H54 (cell line): ENCODE measurements around the gene MAGI2.

Source experiments
- DNase-seq: peaks from one replicate; pipeline ENCODE4 v3.0.0; 2011; ENCODE audit warnings: low spot score, mixed read lengths; ENCODE audit not compliant: insufficient read length
- FAIRE-seq: peaks from 3 replicates; lab custom pipeline; 2011; peaks lifted over from hg19 to GRCh38; lab: Jason Lieb, UNC
- POLR2A ChIP-seq: IDR thresholded peaks from 2 replicates; pipeline ENCODE4 v1.6.1; 2011; ENCODE audit warnings: low read depth, mild to moderate bottlenecking, low read length

The MAGI2 gene

DNA sequence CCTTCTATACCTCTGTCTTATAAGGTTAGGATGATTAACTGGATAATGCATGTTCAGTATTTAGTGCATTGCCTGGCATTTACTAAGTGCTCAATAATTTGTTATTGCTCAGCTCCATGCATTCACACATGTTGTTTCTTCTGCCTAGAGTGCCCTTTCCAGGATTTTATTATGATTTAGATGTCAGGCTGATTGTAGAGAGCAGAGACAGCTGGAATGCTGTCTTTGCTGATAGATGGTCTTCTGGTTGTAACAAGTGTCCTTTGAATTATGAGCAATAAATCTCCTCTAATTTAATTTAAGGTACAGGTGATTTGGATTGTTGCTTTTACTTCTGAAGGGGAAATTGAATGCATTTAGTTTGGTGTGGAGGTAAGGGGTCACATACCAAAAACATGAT is 548.0 kb downstream of the MAGI2 start:
- DNase-seq (no peak), FAIRE-seq (no peak)
- no peak for TF ChIP-seq POLR2A

DNA sequence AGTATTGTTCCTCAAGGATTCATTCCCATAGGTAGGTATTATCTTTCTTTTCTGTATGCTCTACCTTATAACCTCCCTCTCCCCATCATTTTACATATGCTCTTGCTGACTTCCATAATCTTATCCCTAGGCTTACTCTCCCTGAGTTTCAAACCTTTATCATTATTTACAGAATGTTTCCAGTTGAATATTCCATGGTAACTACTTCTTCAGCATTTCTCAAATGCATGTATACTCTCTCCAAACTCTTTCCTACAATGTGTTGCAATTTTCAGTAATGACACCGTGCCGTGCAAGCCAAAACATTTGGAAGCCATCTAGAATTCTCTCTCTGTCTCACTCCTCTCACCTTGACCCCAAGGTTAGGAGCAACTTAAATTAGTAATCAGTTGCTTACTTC is 548.5 kb downstream of the MAGI2 start:
- no peak for DNase-seq
- no peak for TF ChIP-seq POLR2A
- FAIRE-seq = no peak

GRCh38 chr7:78901566-78901965 is 551.9 kb downstream of the MAGI2 start:
- DNase-seq (no peak), FAIRE-seq (no peak)
- no peak for TF ChIP-seq POLR2A

DNA sequence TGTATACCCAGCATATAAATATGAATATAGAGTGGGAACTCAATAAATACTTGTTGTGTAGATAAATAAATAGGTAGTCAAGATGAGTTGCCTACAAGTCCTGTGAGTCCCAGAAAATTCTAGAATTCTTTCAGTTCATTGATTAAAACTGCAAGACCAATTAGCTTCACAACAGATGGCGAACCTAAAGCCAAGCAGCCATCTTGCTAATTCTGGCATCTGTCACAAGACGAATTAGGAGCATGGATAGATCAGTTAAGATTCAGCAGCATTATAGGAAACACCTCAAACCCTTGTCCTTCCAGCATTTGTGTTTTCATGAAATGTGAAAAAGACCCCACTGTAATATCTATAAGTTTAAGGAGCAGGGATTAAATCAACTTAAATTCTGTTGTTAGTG is 552.7 kb downstream of the MAGI2 start:
- DNase-seq (no peak), FAIRE-seq (no peak)
- no peak for TF ChIP-seq POLR2A

DNA sequence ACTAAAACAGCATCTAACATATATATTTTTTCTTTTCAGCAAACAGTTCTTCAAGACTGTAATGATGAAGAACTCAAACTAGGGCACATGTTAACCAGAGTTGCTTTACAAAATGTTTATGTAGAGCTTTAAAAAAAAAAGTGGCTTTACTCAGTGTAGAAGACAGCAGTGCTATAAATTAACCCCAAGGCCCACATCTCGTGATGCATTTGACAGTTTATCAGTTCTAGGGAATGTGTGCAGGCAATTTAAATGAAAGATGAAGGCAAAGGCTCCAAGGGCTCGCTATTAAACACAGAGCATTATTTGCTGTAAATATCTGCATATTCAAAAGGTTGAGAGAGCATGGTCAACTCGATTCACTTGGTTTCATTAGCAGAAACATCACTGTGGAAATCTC is 558.1 kb downstream of the MAGI2 start:
- no peak for TF ChIP-seq POLR2A
- DNase-seq (no peak), FAIRE-seq (no peak)

GRCh38 chr7:78879206-78879605 is 574.3 kb downstream of the MAGI2 start:
- no peak for TF ChIP-seq POLR2A
- FAIRE-seq (no peak), DNase-seq (no peak)

DNA sequence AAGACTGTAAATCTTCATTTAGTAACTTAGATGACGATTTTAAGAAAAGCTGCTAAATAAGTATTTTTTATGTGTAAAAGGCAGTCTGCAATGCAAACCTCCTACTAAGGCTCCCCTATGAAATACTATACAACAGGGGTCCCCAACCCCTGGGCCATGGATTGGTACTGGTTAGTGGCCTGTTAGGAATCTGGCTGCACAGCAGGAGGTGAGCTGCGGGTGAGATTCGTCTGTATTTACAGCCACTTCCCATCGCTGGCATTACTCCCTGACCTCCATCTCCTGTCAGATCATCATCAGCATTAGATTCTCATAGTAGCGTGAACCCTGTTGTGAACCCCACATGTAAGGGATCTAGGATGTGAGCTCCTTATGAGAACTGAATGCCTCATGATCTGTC is 580.4 kb downstream of the MAGI2 start:
- no peak for FAIRE-seq
- DNase-seq = no peak
- no peak for TF ChIP-seq POLR2A

- TF ChIP-seq POLR2A = no peak
- DNase-seq = no peak
- no peak for FAIRE-seq
These were observed 589.1 kb downstream of the MAGI2 start for GRCh38 chr7:78864339-78864738.

GRCh38 chr7:78863281-78863680 is 590.2 kb downstream of the MAGI2 start:
- TF ChIP-seq POLR2A = no peak
- no peak for DNase-seq
- FAIRE-seq = no peak

DNA sequence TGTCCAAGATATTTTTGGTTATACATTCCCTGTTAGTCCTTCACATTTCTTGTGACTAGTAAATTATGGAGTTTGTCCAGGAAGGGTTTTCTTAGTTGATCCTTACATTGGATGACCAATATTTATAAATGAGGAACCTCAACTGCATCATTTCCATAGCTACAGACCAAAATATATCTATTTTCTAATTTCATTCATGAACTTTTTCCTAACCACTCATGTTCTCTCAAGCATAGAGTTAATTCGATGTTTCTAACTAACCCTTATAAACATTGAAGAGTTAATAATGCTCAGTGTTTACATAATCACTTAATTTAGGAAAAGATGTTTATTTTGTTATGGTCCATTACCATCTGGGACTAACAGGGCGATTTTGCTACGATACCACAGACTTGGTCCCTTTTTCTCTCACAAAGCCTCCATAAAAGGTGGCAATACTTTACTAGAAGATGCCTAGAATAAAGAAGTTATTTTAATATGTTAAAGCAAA is 591.0 kb downstream of the MAGI2 start:
- DNase-seq (no peak), FAIRE-seq (no peak)
- TF ChIP-seq POLR2A = no peak

- TF ChIP-seq POLR2A = no peak
- peak; percentile 3 for DNase-seq
- FAIRE-seq = peak; percentile 91
These were observed 600.5 kb downstream of the MAGI2 start for GRCh38 chr7:78852951-78853350.

- DNase-seq (no peak), FAIRE-seq (no peak)
- no peak for TF ChIP-seq POLR2A
These were observed 603.2 kb downstream of the MAGI2 start for GRCh38 chr7:78850093-78850740.

DNA sequence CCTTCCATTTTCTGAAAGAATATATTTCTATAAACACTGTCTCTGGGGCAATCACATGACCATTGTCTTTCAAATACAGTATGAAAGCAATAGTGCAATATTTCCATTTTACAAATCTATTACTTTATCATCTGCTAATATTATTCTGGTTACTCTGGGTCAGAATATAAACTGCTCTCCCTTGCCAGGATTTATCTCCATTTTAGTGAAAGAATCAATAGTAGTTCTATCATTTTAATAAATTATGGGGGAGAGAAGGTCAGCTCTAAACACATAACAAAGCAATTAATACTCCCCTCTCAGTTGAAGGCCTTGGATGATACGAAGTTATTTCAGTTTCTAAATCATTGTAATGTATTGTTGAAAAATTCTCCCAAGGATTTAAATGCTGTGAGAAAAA is 608.3 kb downstream of the MAGI2 start:
- DNase-seq (no peak), FAIRE-seq (no peak)
- no peak for TF ChIP-seq POLR2A

DNA sequence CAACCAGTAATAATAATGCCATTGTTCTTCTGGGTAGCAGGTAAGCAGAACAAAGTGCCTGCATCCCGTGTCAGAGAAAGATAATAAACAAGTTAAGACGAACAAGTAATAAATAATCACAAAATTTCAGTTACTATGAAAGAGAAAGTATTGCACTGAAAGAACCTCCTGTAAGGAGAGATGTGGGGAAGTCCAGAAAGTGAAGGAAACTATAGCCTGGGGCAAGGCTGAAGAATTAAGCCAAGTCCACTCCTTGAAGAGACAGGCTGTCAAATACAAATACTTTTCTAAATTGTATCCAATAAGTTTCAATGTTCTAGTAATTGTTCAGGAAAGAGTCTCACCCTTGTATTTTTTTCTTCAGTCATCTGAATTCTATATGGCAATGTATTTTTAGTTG is 611.4 kb downstream of the MAGI2 start:
- DNase-seq (no peak), FAIRE-seq (no peak)
- TF ChIP-seq POLR2A = no peak

DNA sequence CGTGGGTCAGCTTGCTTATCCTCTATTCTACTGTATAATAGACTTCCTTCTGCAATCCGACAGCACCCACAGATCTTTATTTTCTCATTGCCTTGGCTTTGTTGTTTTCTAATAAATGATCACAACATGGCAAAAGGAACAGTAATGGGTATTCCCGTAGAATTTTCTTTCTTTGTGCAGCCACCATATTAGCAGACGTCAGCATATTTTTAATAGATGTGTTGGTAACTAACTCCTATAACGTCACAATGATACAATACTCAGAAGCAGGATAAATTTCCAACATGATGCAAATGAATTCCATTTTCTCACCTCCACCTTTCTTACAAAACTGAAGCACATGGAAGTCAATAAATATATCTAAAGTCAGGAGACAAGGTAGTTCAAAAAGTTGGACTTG is 617.6 kb downstream of the MAGI2 start:
- FAIRE-seq = no peak
- TF ChIP-seq POLR2A = no peak
- DNase-seq = no peak
